ENCODE results near the gene BECN2.
"Not testable (repeated sequence)": the region's sequence is repeated elsewhere in the genome, so short reads cannot be mapped to it uniquely, and the experiment has no call there.

Gene BECN2

DNA sequence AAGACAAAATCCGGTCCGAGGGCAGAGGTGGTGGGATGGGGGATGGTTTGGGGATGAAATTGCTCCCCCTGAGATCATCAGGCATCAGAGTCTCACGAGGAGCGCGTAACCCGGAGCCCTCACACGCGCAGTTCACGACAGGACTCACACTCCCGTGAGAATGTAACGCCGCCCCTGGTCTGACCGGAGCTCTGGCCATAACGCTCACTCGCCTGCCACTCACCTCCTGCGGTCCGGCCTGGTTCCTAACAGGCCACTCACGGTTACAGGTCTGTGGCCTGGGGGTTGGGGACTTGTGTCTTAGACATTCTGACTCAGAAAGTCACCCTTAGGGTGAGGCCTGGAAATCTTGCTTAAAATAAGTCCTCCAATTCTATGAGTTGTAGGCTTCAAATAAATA lies 21.5 kb downstream of the BECN2 start:
- no peak for DNase-seq (ENCODE audit: low read depth in 2 of 2)

DNA sequence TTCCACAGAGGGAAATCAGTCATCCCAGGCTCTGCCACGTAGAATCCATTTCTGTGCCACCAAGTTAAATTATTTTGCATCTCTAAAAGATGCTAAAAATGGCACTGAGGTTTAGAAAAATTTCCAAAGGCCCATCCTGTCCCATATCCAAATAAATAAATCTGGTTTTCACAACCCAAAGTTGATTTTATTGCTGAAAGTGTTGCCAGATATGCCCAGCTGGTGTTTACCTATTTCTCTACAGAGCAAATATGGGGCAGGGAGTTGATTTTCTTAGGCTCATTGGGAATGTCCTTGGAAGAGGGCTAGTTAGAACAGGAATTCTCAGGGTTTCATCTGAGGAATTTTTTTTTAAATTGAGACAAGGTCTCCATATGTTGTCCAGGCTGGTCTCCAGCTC lies 22.4 kb downstream of the BECN2 start:
- DNase-seq (ENCODE audit: low read depth in 2 of 2): no peak

DNA sequence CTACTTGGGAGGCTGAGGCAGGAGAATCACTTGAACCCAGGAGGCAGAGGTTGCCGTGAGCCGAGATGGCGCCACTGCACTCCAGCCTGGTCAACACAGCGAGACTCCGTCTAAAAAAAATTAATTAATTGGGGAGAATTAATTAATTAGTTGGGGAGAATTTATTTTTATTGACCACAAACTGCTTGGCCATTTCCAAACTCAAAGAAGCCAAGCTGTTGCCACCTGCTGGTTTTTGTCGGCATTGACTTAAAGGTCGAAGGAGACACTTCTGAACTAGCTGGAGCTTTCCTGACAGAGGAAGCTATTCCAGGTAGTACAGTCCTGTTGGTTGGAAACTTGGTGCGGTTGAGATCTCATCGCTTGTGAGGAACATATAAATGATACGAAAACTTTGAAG lies 28.2 kb downstream of the BECN2 start:
- no peak for DNase-seq (ENCODE audit: low read depth in 2 of 2)

DNA sequence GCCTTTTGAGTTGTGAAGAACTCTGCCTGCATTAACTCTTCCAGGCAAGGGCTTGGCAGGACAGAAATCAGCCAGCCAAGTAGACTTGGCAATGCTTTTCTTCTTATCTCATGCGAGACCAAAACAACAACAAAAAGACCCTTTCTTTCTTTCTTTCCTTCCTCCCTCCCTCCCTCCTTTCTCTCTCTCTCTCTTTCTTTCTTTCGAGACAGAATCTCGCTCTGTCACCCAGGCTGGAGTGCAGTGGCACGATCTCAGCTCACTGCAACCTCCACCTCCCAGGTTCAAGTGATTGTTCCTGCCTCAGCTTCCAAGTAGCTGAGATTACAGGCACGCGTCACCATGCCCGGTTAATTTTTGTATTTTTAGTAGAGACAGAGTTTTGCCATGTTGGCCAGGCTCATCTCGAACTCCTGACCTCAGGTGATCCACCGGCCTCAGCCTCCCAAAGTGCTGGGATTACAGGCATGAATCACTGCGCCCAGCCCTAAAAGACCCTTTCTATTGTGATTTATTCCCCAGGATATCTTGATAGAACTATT lies 30.9 kb downstream of the BECN2 start:
- not testable (repeated sequence) for DNase-seq (ENCODE audit: low read depth in 2 of 2)

DNA sequence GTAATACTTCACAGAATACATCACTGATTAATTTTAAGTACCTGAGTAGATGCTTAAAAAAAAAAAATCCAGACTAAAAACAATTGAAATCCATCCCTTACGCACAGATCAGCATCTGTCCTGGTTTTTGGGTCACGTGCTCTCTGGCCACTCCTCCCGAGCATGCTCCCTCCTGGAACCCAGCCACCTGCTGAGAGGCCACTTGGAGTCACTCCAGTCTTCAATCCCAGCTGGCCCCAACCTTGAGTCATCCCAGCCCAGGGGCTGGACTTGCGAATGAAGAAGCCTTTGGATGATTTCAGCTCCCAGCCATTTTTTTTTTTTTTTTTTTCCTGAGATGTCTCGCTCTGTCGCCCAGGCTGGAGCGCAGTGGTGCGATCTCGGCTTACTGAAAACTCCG lies 32.5 kb downstream of the BECN2 start:
- no peak for DNase-seq (ENCODE audit: low read depth in 2 of 2)

DNA sequence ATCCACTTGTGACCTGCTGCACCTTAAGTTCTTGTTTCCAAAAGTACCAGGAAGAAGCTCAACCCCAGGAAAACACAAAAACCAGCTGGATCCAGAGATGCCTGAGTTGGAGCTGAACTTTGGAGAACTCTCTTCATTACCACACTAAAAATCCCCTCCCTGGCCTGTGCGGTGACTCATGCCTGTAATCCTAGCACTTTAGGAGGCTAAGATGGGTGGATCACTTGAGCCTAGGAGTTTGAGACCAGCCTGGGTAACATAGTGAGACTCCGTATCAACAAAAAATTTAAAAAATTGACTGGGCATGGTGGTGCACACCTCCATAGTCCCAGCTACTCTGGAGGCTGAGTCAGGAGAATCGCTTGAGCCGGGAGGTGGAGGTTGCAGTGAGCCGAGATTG lies 35.2 kb downstream of the BECN2 start:
- DNase-seq (ENCODE audit: low read depth in 2 of 2): no peak

DNA sequence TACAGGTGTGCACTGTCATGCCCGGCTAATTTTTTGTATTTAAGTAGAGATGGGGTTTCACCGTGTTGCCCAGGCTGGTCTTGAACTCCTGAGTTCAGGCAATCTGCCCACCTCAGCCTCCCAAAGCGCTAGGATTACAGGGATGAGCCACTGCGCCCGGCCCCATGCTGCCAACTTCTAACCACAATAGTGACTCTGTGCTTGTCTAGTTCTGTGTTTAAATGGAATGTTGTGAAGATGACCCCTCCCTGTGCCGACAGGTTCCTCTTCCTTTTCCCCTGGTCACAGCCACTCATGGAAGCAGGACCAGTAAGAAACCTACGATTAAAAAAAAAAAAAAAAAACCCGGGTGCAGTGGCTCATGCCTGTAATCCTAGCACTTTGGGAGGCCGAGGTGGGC lies 36.6 kb downstream of the BECN2 start:
- DNase-seq (ENCODE audit: low read depth in 2 of 2): no peak

DNA sequence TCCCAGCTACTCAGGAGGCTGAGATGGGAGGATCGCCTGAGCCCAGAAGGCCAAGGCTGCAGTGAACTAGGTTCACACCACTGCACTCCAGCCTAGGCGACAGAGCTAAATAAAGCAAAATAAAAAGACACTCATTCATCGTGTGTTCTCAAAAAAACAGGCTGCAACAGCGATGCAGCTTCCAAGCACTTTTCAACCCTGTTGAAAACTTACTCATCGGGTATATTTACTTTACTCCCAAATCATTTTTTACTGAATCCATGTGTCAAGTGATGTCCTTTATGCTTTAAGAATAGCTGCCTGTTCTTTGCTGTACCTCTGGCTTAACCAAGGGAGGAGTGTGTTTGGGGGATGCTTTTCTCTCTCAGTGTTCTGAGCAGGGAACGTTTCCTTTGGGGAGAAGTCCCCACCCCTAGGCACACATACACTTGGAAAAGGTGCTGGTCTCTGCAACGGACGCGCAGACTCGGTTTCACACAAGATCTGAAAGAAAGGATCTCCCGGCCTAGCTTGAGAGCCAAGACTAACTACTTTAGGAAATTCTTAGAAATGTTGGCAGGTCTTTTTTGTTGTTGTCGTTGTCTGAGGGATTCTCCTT lies 39.9 kb downstream of the BECN2 start:
- no peak for DNase-seq (ENCODE audit: low read depth in 2 of 2)

DNA sequence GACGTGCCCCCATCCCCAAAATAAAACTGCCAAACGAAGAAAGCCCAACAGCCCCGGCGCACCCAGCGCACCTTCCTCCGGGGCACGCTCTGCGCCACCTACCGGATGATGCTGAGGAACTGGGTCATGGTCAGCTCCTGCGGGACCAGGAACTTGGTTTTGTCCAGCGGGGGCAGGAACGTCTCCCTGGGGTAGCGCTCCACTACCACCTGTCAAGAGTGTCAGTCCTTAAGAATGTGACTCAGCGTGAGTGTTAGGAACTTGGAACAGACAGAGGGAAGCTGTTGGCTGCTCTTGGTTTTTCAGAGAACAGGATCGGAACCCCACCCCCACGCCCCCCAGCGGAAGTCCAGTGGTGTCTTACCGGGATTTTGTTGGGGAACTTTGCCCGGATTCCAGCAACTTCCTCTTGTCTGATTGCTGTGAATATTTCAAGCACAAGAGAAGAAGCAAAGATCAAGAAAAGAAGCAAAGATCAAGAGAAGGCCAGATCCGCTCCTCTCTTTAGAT lies 40.9 kb downstream of the BECN2 start:
- DNase-seq (ENCODE audit: low read depth in 2 of 2): peak; percentile 13 to 44

DNA sequence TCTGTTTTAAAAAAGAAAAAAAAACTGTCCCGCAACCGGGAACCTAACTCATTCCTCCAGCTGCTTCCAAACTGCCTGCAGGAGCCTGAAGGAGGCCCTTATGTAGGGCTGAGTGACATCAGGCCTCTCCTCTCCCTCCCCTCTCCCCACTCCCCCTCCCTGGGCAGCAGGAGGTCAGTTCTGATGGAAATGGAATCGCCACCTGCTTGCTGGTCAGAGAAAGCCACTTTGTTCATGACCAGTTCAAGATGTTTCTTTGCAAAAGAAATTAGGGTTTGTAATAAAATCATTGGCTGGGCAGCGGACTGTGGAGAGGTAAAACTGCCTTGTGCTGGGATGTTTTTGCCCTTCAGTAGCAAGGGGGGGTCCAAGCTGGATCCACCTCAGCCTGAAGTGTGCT lies 41.5 kb downstream of the BECN2 start, which contains the start of gene MAP1LC3C:
TSS of gene MAP1LC3C (minus strand) at position 73 of the 400 bp plus-strand sequence. CDS start 90 bp downstream, outside the sequence.
- no peak for DNase-seq (ENCODE audit: low read depth in 2 of 2)

DNA sequence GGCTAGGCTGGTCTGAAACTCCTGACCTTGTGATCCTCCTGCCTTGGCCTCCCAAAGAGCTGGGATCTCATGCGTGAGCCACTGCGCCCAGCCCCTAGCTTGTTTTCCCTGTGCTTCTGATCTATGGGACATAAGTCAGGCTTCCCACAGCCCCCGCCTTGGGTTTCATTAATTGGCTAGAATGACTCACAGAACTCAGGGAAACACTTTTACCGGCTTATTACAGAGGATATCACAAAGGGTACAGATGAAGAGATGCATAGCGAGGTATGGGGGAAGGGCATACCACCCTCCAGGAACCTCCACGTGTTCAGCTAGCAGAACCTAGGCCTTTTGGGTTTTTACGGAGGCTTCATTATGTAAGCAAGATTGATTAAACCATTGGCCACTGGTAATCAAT lies 42.9 kb downstream of the BECN2 start:
- DNase-seq (ENCODE audit: low read depth in 2 of 2): no peak

DNA sequence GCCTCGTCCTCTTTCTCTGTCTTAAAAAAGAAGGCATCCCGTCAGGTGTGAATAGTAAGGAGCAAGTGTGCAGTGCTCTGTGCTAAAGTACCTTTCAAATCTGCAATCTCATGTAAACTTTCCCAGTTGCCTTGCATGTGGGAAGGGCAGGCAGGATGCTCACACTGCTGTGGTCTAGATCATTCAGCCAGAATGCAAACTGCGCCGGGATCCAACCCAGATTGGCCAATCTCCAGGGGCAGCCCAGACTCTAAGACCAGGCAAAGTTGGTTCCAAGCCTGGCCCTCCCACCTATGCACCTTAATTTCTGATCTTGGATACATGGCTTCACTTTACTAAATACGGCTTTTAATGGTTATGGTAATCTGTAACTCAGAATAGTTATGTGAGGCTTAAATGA lies 44.5 kb downstream of the BECN2 start:
- no peak for DNase-seq (ENCODE audit: low read depth in 2 of 2)

DNA sequence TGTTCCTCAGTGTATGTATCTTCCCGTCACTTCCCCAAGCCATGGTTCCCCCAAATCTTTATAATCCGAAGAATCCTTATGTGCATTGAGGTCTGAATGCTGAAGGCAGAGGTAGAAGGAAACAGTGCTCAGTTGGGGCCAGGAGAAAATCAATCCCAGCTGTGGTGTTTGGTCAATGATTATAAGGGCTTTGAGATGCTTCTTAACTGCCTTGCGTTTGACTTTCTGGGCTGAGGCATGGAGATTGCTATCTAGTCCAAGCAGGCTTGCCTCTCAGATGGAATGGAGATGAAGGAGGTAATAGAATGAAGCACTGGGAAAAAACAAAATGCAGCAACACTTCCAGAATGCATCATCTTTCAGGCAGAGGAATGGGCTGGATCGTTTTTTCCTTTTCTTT lies 44.9 kb downstream of the BECN2 start:
- DNase-seq (ENCODE audit: low read depth in 2 of 2): no peak

DNA sequence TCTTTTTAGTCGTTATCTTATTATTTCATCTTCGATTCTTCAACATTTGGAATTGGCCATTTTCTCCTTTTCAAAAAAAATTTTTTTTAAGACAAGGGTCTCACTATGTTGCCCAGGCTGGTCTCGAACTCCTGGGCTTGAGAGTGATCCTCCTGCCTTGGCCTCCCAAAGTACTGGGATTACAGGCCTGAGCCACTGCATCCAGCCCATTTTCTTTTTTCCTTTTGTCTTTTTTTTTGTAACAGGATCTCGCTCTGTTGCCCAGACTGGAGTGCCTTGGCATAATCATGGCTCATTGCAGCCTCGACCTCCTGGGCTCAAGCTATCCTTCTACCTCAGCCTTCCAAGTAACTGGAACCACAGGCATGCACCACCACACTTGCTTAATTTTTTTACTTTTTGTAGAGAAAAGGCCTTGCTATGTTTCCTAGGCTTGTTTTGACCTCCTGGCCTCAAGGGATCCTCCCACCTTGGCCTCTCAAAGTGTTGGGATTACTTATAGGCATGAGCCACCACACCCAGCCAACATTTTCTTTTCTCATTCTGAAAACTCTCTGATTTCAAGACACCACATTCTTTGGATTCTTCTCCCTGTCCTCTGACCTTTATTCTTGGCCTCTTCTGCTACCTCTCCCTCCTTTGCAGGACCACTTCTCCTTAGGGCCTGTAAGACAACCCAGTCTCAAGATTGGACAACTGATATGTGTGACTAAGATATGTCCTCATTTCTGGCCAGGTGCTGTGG lies 47.4 kb downstream of the BECN2 start:
- DNase-seq (ENCODE audit: low read depth in 2 of 2): no peak

DNA sequence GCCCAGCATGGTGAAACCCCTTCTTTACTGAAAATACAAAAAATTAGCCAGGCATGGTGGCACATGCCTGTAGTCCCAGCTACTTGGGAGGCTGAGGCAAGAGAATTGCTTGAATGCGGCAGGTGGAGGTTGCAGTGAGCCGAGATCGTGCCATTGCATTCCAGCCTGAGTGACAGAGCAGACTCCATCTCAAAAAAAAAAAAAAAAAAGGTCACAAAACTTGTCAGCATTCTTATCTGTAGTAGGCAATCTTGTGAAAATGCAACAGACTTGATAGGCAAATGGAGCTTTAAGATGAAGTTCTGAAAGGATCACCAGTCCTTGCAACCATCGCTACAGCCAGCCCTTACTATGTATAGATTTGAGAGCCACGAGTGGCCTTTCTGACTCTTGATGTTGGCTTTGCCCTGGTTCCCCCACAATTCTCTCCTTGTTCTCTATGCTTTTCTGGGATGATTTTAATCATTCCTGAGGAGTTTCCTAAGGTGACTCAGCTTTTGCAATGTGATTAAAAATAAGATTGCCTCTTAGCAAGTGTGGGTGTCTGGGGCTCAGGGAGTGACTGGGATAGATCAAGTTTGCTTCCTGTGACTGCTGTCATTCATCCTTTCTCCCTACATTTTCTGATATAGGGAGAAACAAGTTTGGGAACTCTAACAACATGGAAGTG lies 48.4 kb downstream of the BECN2 start:
- no peak for DNase-seq (ENCODE audit: low read depth in 2 of 2)

DNA sequence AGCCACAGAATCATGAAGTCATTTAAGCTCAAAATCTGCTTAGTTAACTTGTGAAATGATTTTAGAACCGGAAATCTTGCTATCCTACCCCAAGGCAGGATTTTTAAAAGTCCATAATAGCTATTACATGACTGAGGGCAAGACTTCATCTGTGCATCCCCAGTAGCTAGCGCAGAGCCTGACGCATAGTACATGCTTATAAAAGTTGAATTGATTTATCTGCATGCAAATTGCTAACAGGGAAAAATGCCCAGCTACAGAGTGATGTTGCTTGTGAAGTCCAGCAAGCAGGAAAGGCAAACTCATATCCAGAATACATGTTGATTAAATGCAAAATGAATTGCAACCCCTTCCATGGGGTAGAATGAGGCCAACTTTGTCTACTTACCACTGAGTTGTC lies 49.4 kb downstream of the BECN2 start:
- DNase-seq (ENCODE audit: low read depth in 2 of 2): no peak

All from stimulated activated CD4-positive, alpha-beta T cell treated with anti-CD3 and anti-CD28 coated beads, Interleukin-1b, Interleukin-23, amount 100 ng/mL, for 4 hours (primary cell).